Activated CD4-positive, alpha-beta T cell treated with anti-CD3 and anti-CD28 coated beads, Interleukin-2, amount 50 U/mL, for 4 hours (primary cell): ENCODE measurements around the gene IFNA10.
"Not testable (repeated sequence)": the region's sequence is repeated elsewhere in the genome, so short reads cannot be mapped to it uniquely, and the experiment has no call there.

Experiments used
- DNase-seq, 2 experiments: peaks; one replicate each; pipeline ENCODE4 v3.0.0-alpha.2; 2020

IFNA10 gene

GRCh38 chr9:21187487-21187886, 19.5 kb downstream of the IFNA10 start, which contains the start of gene IFNA4:
TSS of gene IFNA4 (minus strand) at chr9:21187587. CDS start at chr9:21187531, 56 bp downstream.
- not testable (repeated sequence) for DNase-seq

- DNase-seq = peak in 1 of 2 experiments; percentile 4
Observed at GRCh38 chr9:21182810-21183736, 23.9 kb downstream of the IFNA10 start.

- no peak for DNase-seq
Observed at GRCh38 chr9:21174671-21175070, 32.3 kb downstream of the IFNA10 start.

GRCh38 chr9:21172156-21172555, 34.8 kb downstream of the IFNA10 start:
- no peak for DNase-seq

- DNase-seq = no peak
Observed at GRCh38 chr9:21171351-21171750, 35.6 kb downstream of the IFNA10 start.

GRCh38 chr9:21166560-21166959, 40.4 kb downstream of the IFNA10 start, which contains the start of gene IFNA21:
TSS of gene IFNA21 (minus strand) at chr9:21166660. CDS start at chr9:21166612, 48 bp downstream.
- DNase-seq = not testable (repeated sequence)

- no peak for DNase-seq
Observed at GRCh38 chr9:21165516-21165915, 41.4 kb downstream of the IFNA10 start.

GRCh38 chr9:21160178-21160577, 46.8 kb downstream of the IFNA10 start:
- DNase-seq = no peak
